ENCODE measurements around the gene CCM2L. TPM values are rescaled to one million over a fixed set of nuclear protein-coding genes. Genes with fewer than 3 reads are reported as not detected.

The CCM2L gene
- total and polyA plus RNA-seq, 2 donors (not counting 3 experiments of a cell fraction or from before 2014, with no cell fraction given): 10.8 to 13.4 TPM

- H3K79me2 ChIP-seq (ENCODE audit: control insufficient read depth, insufficient read depth, low read length): no peaks in the 10 kb centered on the region
- H4K20me1 ChIP-seq (replicated peaks; ENCODE audit: control insufficient read depth, extremely low read depth, insufficient read depth, low read length): no peaks in the 10 kb centered on the region
- dilution Hi-C loops (cut with MboI; ENCODE audit: extremely low pct_ligation_motif_present, low sequenced_read_pairs) (no loop called here), intact Hi-C loops (cut with micrococcal nuclease) (no loop called here)
- no peak overlapping the region for H3K9ac ChIP-seq (replicated peaks; ENCODE audit: extremely low read depth, insufficient read depth, low read length)
- H2AFZ ChIP-seq (ENCODE audit: low read depth, low read length): no peak overlapping the region
- TF ChIP-seq FOS (IDR thresholded peaks at IDR 0.05; ENCODE audit: borderline replicate concordance, insufficient read depth, low read length): no peak
- TF ChIP-seq POLR2AphosphoS5 (IDR thresholded peaks at IDR 0.05; ENCODE audit: insufficient read depth, low read depth, low read length): no peak
- no peak for TF ChIP-seq JUN (IDR thresholded peaks at IDR 0.05; ENCODE audit: borderline replicate concordance, insufficient read depth, insufficient read length, low read depth)
- TF ChIP-seq GATA2 (IDR thresholded peaks at IDR 0.05; ENCODE audit: insufficient read depth, insufficient read length, low read depth, low read length): no peak
- no peak for TF ChIP-seq EZH2 (IDR thresholded peaks at IDR 0.05; ENCODE audit: borderline replicate concordance, low read depth, low read length, severe bottlenecking)
- TF ChIP-seq CTCF (IDR thresholded peaks at IDR 0.05; ENCODE audit: extremely low read depth in 1 of 2, insufficient read depth in 1 of 2, low read depth in 1 of 2, low read length in 2 of 2): no peak
- no peak for TF ChIP-seq MYC (IDR thresholded peaks at IDR 0.05; ENCODE audit: low read depth, low read length)
- no peak for TF ChIP-seq MAX (IDR thresholded peaks at IDR 0.05; ENCODE audit: insufficient read depth, insufficient read length)
- no peak for TF ChIP-seq POLR2A (IDR thresholded peaks at IDR 0.05; ENCODE audit: low read depth, low read length)
- H3K4me1 ChIP-seq (ENCODE audit: control insufficient read depth, extremely low read depth, insufficient read depth, low read length): no peaks in the 10 kb centered on the region
- no peak overlapping the region for H3K4me2 ChIP-seq (ENCODE audit: insufficient read depth, low read length)
- FAIRE-seq (no peak), DNase-seq (ENCODE audit: low read depth, low spot score) (no peak)
- ChIA-PET CTCF (no interaction called here), POLR2A (no interaction called here)
- H3K27me3 ChIP-seq (ENCODE audit: control insufficient read depth in 2 of 2, insufficient read depth in 2 of 2, low read length in 2 of 2): peaks cover 23 to 31% of the 10 kb centered on the region in 2 experiments
- no peaks in the 10 kb centered on the region for H3K36me3 ChIP-seq (ENCODE audit: control insufficient read depth in 2 of 2, extremely low read depth in 1 of 2, insufficient read depth in 2 of 2, low read length in 2 of 2)
- H3K9me3 ChIP-seq (replicated peaks; ENCODE audit: control insufficient read depth, insufficient read depth, low read length): no peaks in the 10 kb centered on the region
- H3K9me1 ChIP-seq (replicated peaks; ENCODE audit: control insufficient read depth, extremely low read depth, insufficient read depth, low read length): no peaks in the 10 kb centered on the region
- no TSS peak for BruUV-seq (replicated peaks)
- no peak overlapping the region for H3K27ac ChIP-seq (ENCODE audit: insufficient read depth, low read depth, low read length)
- no peak overlapping the region for H3K4me3 ChIP-seq (replicated peaks in 1 of 3; ENCODE audit: insufficient read depth in 1 of 3, low read depth in 1 of 3, low read length in 3 of 3)
Observed at GRCh38 chr20:31996996-31997395, 13.2 kb upstream of the CCM2L start.

Data from endothelial cell of umbilical vein (primary cell).